OCI-LY7 (cell line): ENCODE results near the gene NIPAL1. TPM values are rescaled to one million over a fixed set of nuclear protein-coding genes. Genes with fewer than 3 reads are reported as not detected.
A peak's percentile ranks its signal among the peaks of the same experiment; 100 is the strongest.

ENCODE experiments used
- BruUV-seq: library from RNA; stranded (reverse); fragments of 400-500 nt; replicated peaks from 2 replicates; lab custom pipeline; 2021; lab: Mats Ljungman, UMichigan
- CTCF ChIA-PET: fragments of 300-600 bp; sonication (Branson Sonifier 250); formaldehyde crosslinking; loops from one replicate; lab custom pipeline; 2022; ENCODE audit warnings: antibody characterized with exemption; ENCODE audit not compliant: unreplicated experiment; lab: Charles Lee
- POLR2A ChIA-PET: fragments of 300-600 bp; sonication (Branson Sonifier 250); formaldehyde crosslinking; loops from one replicate; lab custom pipeline; 2022; ENCODE audit warnings: antibody characterized with exemption; lab: Charles Lee
- DNase-seq: peaks from one replicate; pipeline ENCODE4 v3.0.0-alpha.2; 2015; ENCODE audit warnings: low spot score
- H2AFZ ChIP-seq: fragments of 200-600 bp; sonication (generic), shearing (Covaris generic); 2 replicates; pipeline ENCODE4 v1.6.1; 2014; ENCODE audit warnings: mild to moderate bottlenecking, antibody characterized with exemption, low read length, moderate library complexity
- H3K27ac ChIP-seq: fragments of 200-600 bp; sonication (generic); 2 replicates; pipeline ENCODE4 v1.5.1; 2014; ENCODE audit warnings: mixed run types, low read depth, mild to moderate bottlenecking, moderate library complexity, low read length, inconsistent platforms; ENCODE audit not compliant: poor library complexity, severe bottlenecking
- H3K36me3 ChIP-seq: fragments of 200-600 bp; sonication (generic); 2 replicates; pipeline ENCODE4 v1.6.1; 2014; ENCODE audit warnings: mild to moderate bottlenecking, antibody characterized with exemption, low read length, moderate library complexity, mixed read lengths; ENCODE audit not compliant: insufficient read depth
- H3K4me1 ChIP-seq: fragments of 200-600 bp; sonication (generic); 2 replicates; pipeline ENCODE4 v1.5.1; 2014; ENCODE audit warnings: mild to moderate bottlenecking, low read length; ENCODE audit not compliant: insufficient read depth, poor library complexity, severe bottlenecking
- H3K4me2 ChIP-seq: fragments of 200-600 bp; sonication (generic); 2 replicates; pipeline ENCODE4 v1.6.1; 2014; ENCODE audit warnings: mild to moderate bottlenecking, low read length
- H3K4me3 ChIP-seq: fragments of 200-600 bp; sonication (generic); 2 replicates; pipeline ENCODE4 v1.5.1; 2014; ENCODE audit warnings: mild to moderate bottlenecking, low read depth, low read length; ENCODE audit not compliant: poor library complexity, severe bottlenecking
- H3K79me2 ChIP-seq: fragments of 200-600 bp; sonication (generic); 2 replicates; pipeline ENCODE4 v1.6.1; 2016; ENCODE audit warnings: low read depth, mild to moderate bottlenecking, low read length, moderate library complexity, mixed read lengths; ENCODE audit not compliant: insufficient read depth
- H3K9me2 ChIP-seq: fragments of 200-600 bp; sonication (generic); 2 replicates; pipeline ENCODE4 v1.6.1; 2016; ENCODE audit warnings: mild to moderate bottlenecking, low read length, mixed read lengths; ENCODE audit not compliant: insufficient read depth
- H3K9me3 ChIP-seq: fragments of 200-600 bp; sonication (generic); 2 replicates; pipeline ENCODE4 v1.6.1; 2014; ENCODE audit warnings: mild to moderate bottlenecking, mixed run types, low read length, mixed read lengths
- H4K20me1 ChIP-seq: fragments of 200-600 bp; sonication (generic); 2 replicates; pipeline ENCODE4 v1.6.1; 2014; ENCODE audit warnings: mild to moderate bottlenecking, antibody characterized with exemption, low read length, moderate library complexity, mixed read lengths; ENCODE audit not compliant: insufficient read depth
- CTCF ChIP-seq: fragments of 200-600 bp; sonication (generic); conservative IDR thresholded peaks from 2 replicates; pipeline ENCODE4 v1.5.1; 2014; ENCODE audit warnings: mild to moderate bottlenecking, antibody characterized with exemption, low read length, moderate library complexity, mixed read lengths
- EZH2phosphoT487 ChIP-seq: fragments of 200-600 bp; sonication (generic); IDR thresholded peaks from 2 replicates; pipeline ENCODE4 v1.6.1; 2018; ENCODE audit warnings: low read depth, borderline replicate concordance, mild to moderate bottlenecking, mixed run types, antibody characterized with exemption, low read length, moderate library complexity, mixed read lengths
- intact Hi-C: fragments of 100-400 bp; cut with micrococcal nuclease; formaldehyde crosslinking; loops from one replicate; pipeline ENCODE4 v1.10.0; 2022; ENCODE audit not compliant: unreplicated experiment
- total RNA-seq, 2 experiments: library from RNA; depleted of rRNA in 1 of 2; stranded (reverse); fragments of >200 nt in 1 of 2; shearing (Covaris generic) in 1 of 2; gene quantifications; 2 replicates each; pipeline ENCODE4 v1.2.3, GENCODE V29; 2014 to 2022

Gene NIPAL1
- total RNA-seq, 2 experiments from 2014 or later: 0.28 to 1.9 TPM

DNA sequence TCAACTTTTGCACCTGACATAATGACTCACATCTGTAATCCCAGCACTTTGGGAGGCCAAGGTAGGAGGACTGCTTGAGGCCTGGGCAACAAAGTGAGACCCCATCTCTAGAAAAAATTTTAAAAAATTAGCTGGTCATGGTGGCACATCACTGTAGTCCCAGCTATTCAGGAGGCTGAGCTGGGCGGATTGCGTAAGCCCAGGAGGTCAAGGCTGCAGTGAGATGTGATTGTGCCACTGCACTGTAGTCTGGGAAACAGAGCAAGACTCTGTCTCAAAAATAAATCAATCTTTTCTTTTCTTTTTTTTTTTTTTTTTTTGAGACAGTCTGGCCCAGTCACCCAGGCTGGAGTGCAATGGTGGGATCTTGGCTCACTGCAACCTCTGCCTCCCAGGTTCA, 52.5 kb downstream of the NIPAL1 start:
- Histone ChIP-seq H4K20me1 (no peaks in the 10 kb centered on the region), H3K79me2 (no peaks in the 10 kb centered on the region), H3K4me2 (no peak overlapping the region), H3K9me3 (no peaks in the 10 kb centered on the region), H3K27ac (no peak overlapping the region), H2AFZ (no peak overlapping the region), H3K9me2 (no peaks in the 10 kb centered on the region), H3K36me3 (no peaks in the 10 kb centered on the region), H3K4me1 (no peaks in the 10 kb centered on the region), H3K4me3 (no peak overlapping the region)
- BruUV-seq: no TSS peak
- intact Hi-C loops: no loop called here
- ChIA-PET POLR2A (interaction anchor here (0.6 to 1.0 kb wide), 3 partner anchors 24 to 431 kb away, joined by 4 to 7 read pairs (median 5); no protein-coding TSS in a partner anchor), CTCF (no interaction called here)
- no peak for TF ChIP-seq EZH2phosphoT487
- TF ChIP-seq CTCF: no peak
- no peak for DNase-seq

DNA sequence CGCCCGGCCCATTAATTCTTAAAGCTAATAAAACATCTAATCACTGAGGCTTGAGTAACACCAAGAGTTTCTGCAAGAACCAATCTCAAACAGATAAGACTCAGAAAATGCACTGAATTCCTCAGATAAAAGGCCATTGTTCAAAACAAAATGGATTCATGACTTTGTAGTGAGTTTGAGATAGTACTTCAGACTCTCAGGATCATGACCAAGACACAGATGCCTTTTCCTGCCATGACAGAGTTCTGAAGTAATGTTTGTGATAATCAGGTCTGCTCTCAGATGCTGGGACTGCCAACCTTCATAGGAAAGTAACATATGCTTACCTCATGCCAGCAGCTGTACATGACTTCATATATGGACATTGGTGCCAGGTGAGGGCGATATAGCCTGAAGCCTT, 54.6 kb downstream of the NIPAL1 start:
- ChIA-PET CTCF (interaction anchor here (0.8 kb wide), 1 partner anchor 22 kb away, joined by 3 read pairs; no protein-coding TSS in a partner anchor), POLR2A (interaction anchor here (0.7 to 0.9 kb wide), 2 partner anchors 23 to 53 kb away, joined by 3 read pairs; no protein-coding TSS in a partner anchor)
- Histone ChIP-seq H3K27ac (no peak overlapping the region), H4K20me1 (no peaks in the 10 kb centered on the region), H3K9me3 (no peaks in the 10 kb centered on the region), H2AFZ (no peak overlapping the region), H3K4me3 (no peak overlapping the region), H3K36me3 (no peaks in the 10 kb centered on the region), H3K9me2 (no peaks in the 10 kb centered on the region), H3K4me1 (no peaks in the 10 kb centered on the region), H3K4me2 (no peak overlapping the region), H3K79me2 (no peaks in the 10 kb centered on the region)
- BruUV-seq: no TSS peak
- intact Hi-C loops: no loop called here
- DNase-seq: no peak
- peak; percentile 42; the same call in 1 of the 2 replicates for TF ChIP-seq CTCF
- no peak for TF ChIP-seq EZH2phosphoT487

DNA sequence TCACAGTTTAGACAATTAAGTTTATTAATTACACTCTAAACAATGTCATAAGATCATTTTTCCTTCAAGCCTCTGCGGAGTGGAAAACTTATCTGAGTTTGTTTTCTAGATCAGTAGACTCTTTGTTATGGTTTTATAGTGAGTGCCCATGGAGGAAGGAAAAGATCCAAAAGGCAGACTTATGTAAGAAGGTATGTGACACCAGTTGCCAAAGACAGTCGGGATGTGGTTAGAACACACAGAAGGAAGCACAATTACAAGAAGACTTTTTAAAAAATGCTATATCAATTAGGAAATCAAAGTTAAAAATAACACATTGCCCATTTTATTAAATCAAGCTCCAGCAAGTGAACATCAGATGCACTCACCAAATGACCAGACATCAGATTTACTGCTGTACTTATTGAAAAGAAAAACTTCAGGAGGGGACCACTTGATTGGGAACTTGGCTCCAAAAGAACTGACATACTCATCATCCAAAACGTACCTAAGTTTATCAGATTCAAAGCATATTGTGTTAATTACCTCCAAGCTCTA, 57.1 kb downstream of the NIPAL1 start:
- intact Hi-C loops: no loop called here

More for the DNA sequence above, 57.1 kb downstream of the NIPAL1 start:
- H3K36me3 ChIP-seq: no peaks in the 10 kb centered on the region
- BruUV-seq: no TSS peak
- no peak for DNase-seq
- no peaks in the 10 kb centered on the region for H3K9me3 ChIP-seq
- H4K20me1 ChIP-seq: no peaks in the 10 kb centered on the region
- H3K4me3 ChIP-seq: no peak overlapping the region
- no peaks in the 10 kb centered on the region for H3K79me2 ChIP-seq
- H3K4me2 ChIP-seq: no peak overlapping the region
- TF ChIP-seq EZH2phosphoT487 (no peak), CTCF (no peak)
- ChIA-PET CTCF (no interaction called here), POLR2A (no interaction called here)
- no peaks in the 10 kb centered on the region for H3K9me2 ChIP-seq
- H3K27ac ChIP-seq: no peak overlapping the region
- H3K4me1 ChIP-seq: no peaks in the 10 kb centered on the region
- H2AFZ ChIP-seq: no peak overlapping the region
